ENCODE data around the gene CLRN3.

DNA sequence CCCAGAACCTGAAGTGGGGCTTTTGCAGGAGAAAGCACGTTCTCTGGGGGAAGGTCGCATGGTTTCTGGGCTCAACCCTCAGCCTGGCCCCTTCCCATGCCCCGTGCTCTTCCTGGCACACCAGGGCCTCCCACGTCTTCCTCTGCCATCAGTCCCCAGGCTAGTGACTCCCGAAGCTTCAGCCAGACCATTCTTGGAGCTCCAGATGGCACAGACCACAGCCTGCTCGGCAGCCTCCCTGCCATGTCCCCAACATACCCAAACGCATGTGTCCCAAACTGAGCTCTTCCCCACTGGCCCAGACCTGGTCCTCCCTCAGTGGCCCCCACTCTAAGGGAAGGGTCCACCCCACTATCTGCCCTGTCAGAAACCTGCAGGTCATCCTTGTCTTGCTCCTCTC, 47.0 kb downstream of the CLRN3 start:
- no peak for TF ChIP-seq POLR2A (IDR thresholded peaks at IDR 0.05)
- no peak for TF ChIP-seq CTCF (IDR thresholded peaks at IDR 0.05)
